H1 (cell line): ENCODE measurements around the gene KCNMA1. TPM values are rescaled to one million over a fixed set of nuclear protein-coding genes. Genes with fewer than 3 reads are reported as not detected.

Experiments
- CTCF ChIA-PET: fragments of 300-600 bp; sonication (Branson Sonifier 250); formaldehyde crosslinking; loops from one replicate; lab custom pipeline; 2021; ENCODE audit not compliant: partially characterized antibody; lab: Charles Lee
- POLR2A ChIA-PET: fragments of 300-600 bp; sonication (Branson Sonifier 250); formaldehyde crosslinking; loops from one replicate; lab custom pipeline; 2021; ENCODE audit warnings: inconsistent platforms; ENCODE audit not compliant: partially characterized antibody; lab: Charles Lee
- DNase-seq, 2 experiments: peaks; one replicate each; pipeline versions ENCODE4 v3.0.0 to v3.0.0-alpha.2; 2010 to 2022; ENCODE audit warnings: low spot score in 2 of 2, low read depth in 1 of 2, mixed read lengths in 1 of 2
- FAIRE-seq: peaks from 2 replicates; lab custom pipeline; 2011; peaks lifted over from hg19 to GRCh38; lab: Jason Lieb, UNC
- H2AFZ ChIP-seq: 2 replicates; pipeline ENCODE4 v1.8.1; 2012; ENCODE audit warnings: low read length, inconsistent platforms
- H2AK5ac ChIP-seq: 2 replicates; pipeline ENCODE4 v1.6.1; 2013; ENCODE audit warnings: low read depth, low read length
- H2BK120ac ChIP-seq: replicated peaks from 2 replicates; pipeline ENCODE3; 2013; ENCODE audit warnings: low read depth, low read length, inconsistent platforms
- H2BK12ac ChIP-seq: 2 replicates; pipeline ENCODE4 v1.6.1; 2013; ENCODE audit warnings: low read depth, low read length
- H2BK15ac ChIP-seq: 2 replicates; pipeline ENCODE4 v1.6.1; 2013; ENCODE audit warnings: low read length
- H2BK20ac ChIP-seq: 2 replicates; pipeline ENCODE4 v1.6.1; 2013; ENCODE audit warnings: low read length
- H2BK5ac ChIP-seq: 2 replicates; pipeline ENCODE4 v1.6.1; 2013; ENCODE audit warnings: low read depth, low read length
- H3K14ac ChIP-seq: 2 replicates; pipeline ENCODE4 v1.6.1; 2013; ENCODE audit warnings: inconsistent platforms; ENCODE audit not compliant: insufficient read length
- H3K18ac ChIP-seq: 2 replicates; pipeline ENCODE4 v1.6.1; 2013; ENCODE audit warnings: low read length; ENCODE audit errors: extremely low read depth
- H3K23ac ChIP-seq: 2 replicates; pipeline ENCODE4 v1.6.1; 2013; ENCODE audit warnings: inconsistent platforms; ENCODE audit not compliant: insufficient read length
- H3K23me2 ChIP-seq: 2 replicates; pipeline ENCODE4 v1.6.1; 2013; ENCODE audit warnings: low read depth, low read length
- H3K27ac ChIP-seq: 2 replicates; pipeline ENCODE4 v1.6.1; 2011; ENCODE audit warnings: low read depth, low read length, inconsistent platforms
- H3K27me3 ChIP-seq, 4 experiments: replicated peaks in 1 of 4; 1 replicate in 1 of 4; 2 replicates in 3 of 4; pipeline versions ENCODE4 v1.6.1 to v1.8.1; 2011 to 2013; ENCODE audit warnings: low read length in 3 of 4, mild to moderate bottlenecking in 3 of 4, inconsistent platforms in 2 of 4, mixed read lengths in 2 of 4, moderate library complexity in 1 of 4; ENCODE audit not compliant: control insufficient read depth in 3 of 4, insufficient read depth in 3 of 4; ENCODE audit errors: extremely low read depth in 1 of 4
- H3K36me3 ChIP-seq, 4 experiments: 2 replicates each; pipeline versions ENCODE4 v1.6.1 to v1.8.1; 2011 to 2013; ENCODE audit warnings: mild to moderate bottlenecking in 4 of 4, low read length in 3 of 4, moderate library complexity in 2 of 4, control low read depth in 1 of 4, inconsistent platforms in 1 of 4; ENCODE audit not compliant: insufficient read depth in 4 of 4, control insufficient read depth in 2 of 4
- H3K4ac ChIP-seq: replicated peaks from 2 replicates; pipeline ENCODE3; 2013; ENCODE audit warnings: low read length, low read depth, mixed read lengths, inconsistent platforms; ENCODE audit not compliant: insufficient read length
- H3K4me1 ChIP-seq, 4 experiments: replicated peaks in 1 of 4; 1 replicate in 1 of 4; 2 replicates in 3 of 4; pipeline versions ENCODE4 v1.6.1 to v1.8.1; 2011 to 2013; ENCODE audit warnings: low read length in 3 of 4, inconsistent platforms in 2 of 4, mixed read lengths in 1 of 4; ENCODE audit not compliant: insufficient read depth in 4 of 4, control insufficient read depth in 3 of 4
- H3K4me2 ChIP-seq, 2 experiments: 2 replicates each; pipeline versions ENCODE4 v1.6.1 to v1.8.1; 2011 to 2013; ENCODE audit warnings: low read depth in 2 of 2, low read length in 2 of 2, control low read depth in 1 of 2, inconsistent platforms in 1 of 2, mild to moderate bottlenecking in 1 of 2; ENCODE audit not compliant: insufficient read depth in 1 of 2
- H3K4me3 ChIP-seq, 4 experiments: fragments of 200-600, 300-600 bp in 1 of 4; sonication (generic), shearing (Covaris generic), sonication (Bioruptor Twin) in 1 of 4; 2 replicates each; pipeline versions ENCODE4 v1.5.1 to v1.8.1; 2011 to 2016; ENCODE audit warnings: low read length in 4 of 4, low read depth in 3 of 4, control low read depth in 2 of 4, inconsistent platforms in 2 of 4, mild to moderate bottlenecking in 2 of 4, mixed read lengths in 1 of 4, moderate library complexity in 1 of 4; ENCODE audit not compliant: insufficient read depth in 2 of 4; ENCODE audit errors: extremely low read depth in 1 of 4
- H3K56ac ChIP-seq: replicated peaks from 2 replicates; pipeline ENCODE3; 2013; ENCODE audit warnings: low read depth, mild to moderate bottlenecking, mixed read lengths, low read length, inconsistent platforms; ENCODE audit not compliant: insufficient read length
- H3K79me1 ChIP-seq: 2 replicates; pipeline ENCODE4 v1.6.1; 2013; ENCODE audit warnings: low read depth, low read length, control low read depth
- H3K79me2 ChIP-seq, 2 experiments: 2 replicates each; pipeline versions ENCODE4 v1.6.1 to v1.8.1; 2012 to 2013; ENCODE audit warnings: low read length in 2 of 2, mild to moderate bottlenecking in 2 of 2, inconsistent platforms in 1 of 2; ENCODE audit not compliant: insufficient read depth in 2 of 2, control insufficient read depth in 1 of 2
- H3K9ac ChIP-seq, 4 experiments: replicated peaks in 1 of 4; 1 replicate in 1 of 4; 2 replicates in 3 of 4; pipeline versions ENCODE4 v1.6.1 to v1.8.1; 2011 to 2013; ENCODE audit warnings: low read depth in 3 of 4, low read length in 3 of 4, control low read depth in 2 of 4, mild to moderate bottlenecking in 2 of 4, moderate library complexity in 2 of 4, inconsistent platforms in 1 of 4; ENCODE audit errors: extremely low read depth in 1 of 4
- H3K9me3 ChIP-seq, 2 experiments: 2 replicates each; pipeline versions ENCODE4 v1.6.1 to v1.8.1; 2012 to 2013; ENCODE audit warnings: mild to moderate bottlenecking in 2 of 2, moderate library complexity in 2 of 2, control low read depth in 1 of 2, inconsistent platforms in 1 of 2, low read depth in 1 of 2, low read length in 1 of 2, mixed read lengths in 1 of 2; ENCODE audit not compliant: insufficient read depth in 2 of 2
- H4K20me1 ChIP-seq, 2 experiments: replicated peaks in 1 of 2; 2 replicates each; pipeline versions ENCODE3 to v1.8.1; 2011 to 2013; ENCODE audit warnings: inconsistent platforms in 2 of 2, low read length in 2 of 2, mild to moderate bottlenecking in 1 of 2; ENCODE audit not compliant: insufficient read depth in 2 of 2, control insufficient read depth in 1 of 2
- H4K5ac ChIP-seq: 2 replicates; pipeline ENCODE4 v1.6.1; 2013; ENCODE audit warnings: low read length, low read depth, mixed read lengths, inconsistent platforms; ENCODE audit not compliant: insufficient read length
- H4K8ac ChIP-seq: 2 replicates; pipeline ENCODE4 v1.8.0; 2013; ENCODE audit warnings: mild to moderate bottlenecking, moderate library complexity, low read length, inconsistent platforms; ENCODE audit not compliant: insufficient read depth; ENCODE audit errors: extremely low read depth
- H4K91ac ChIP-seq: replicated peaks from 2 replicates; pipeline ENCODE3; 2013; ENCODE audit warnings: low read length, mixed read lengths, inconsistent platforms; ENCODE audit not compliant: insufficient read length
- BACH1 ChIP-seq: IDR thresholded peaks from 2 replicates; pipeline ENCODE4 v1.6.1; 2012; ENCODE audit warnings: low read length, improper control_type of control experiment
- CBX5 ChIP-seq: fragments of 300-800, 300-1000 bp; sonication (generic); IDR thresholded peaks from 2 replicates; pipeline ENCODE4 v1.7.1; 2016; ENCODE audit warnings: antibody characterized with exemption, low read length, low read depth
- GABPA ChIP-seq: IDR thresholded peaks from 2 replicates; pipeline ENCODE4 v1.6.1; 2011; ENCODE audit warnings: mild to moderate bottlenecking, low read length, moderate library complexity, borderline replicate concordance; ENCODE audit not compliant: insufficient read depth
- SIN3A ChIP-seq, 2 experiments: IDR thresholded peaks in 1 of 2; conservative IDR thresholded peaks in 1 of 2; 2 replicates each; pipeline ENCODE4 v1.6.1; 2011 to 2012; ENCODE audit warnings: low read length in 2 of 2, improper control_type of control experiment in 1 of 2, low read depth in 1 of 2, mild to moderate bottlenecking in 1 of 2
- TAF1 ChIP-seq: IDR thresholded peaks from 2 replicates; pipeline ENCODE4 v1.6.1; 2011; ENCODE audit warnings: mild to moderate bottlenecking, low read depth, low read length
- TCF12 ChIP-seq: IDR thresholded peaks from 2 replicates; pipeline ENCODE4 v1.6.1; 2011; ENCODE audit warnings: low read depth, mild to moderate bottlenecking, low read length
- USF2 ChIP-seq: IDR thresholded peaks from 2 replicates; pipeline ENCODE4 v1.6.1; 2011; ENCODE audit warnings: low read length, improper control_type of control experiment
- YY1 ChIP-seq: IDR thresholded peaks from 2 replicates; pipeline ENCODE4 v1.6.1; 2011; ENCODE audit warnings: low read depth, mild to moderate bottlenecking, low read length
- WGBS, 2 experiments: shearing (Covaris generic) in 1 of 2; methylation state at CpG; one replicate each; pipeline versions ENCODE4 v1.1.6 to v1.1.7; 2013 to 2015; ENCODE audit warnings: low lambda C conversion rate in 2 of 2, mixed read lengths in 2 of 2, inconsistent platforms in 1 of 2, low coverage in 1 of 2, missing lambda C conversion rate in 1 of 2; ENCODE audit not compliant: insufficient replicate concordance in 2 of 2, insufficient coverage in 1 of 2, insufficient read length in 1 of 2; ENCODE audit errors: extremely low coverage in 1 of 2, missing lambda C conversion rate in 1 of 2; 5-methylcytosine and 5-hydroxymethylcytosine counted together
- polyA plus RNA-seq, 7 experiments: library from polyadenylated mRNA; depleted of rRNA in 3 of 7; stranded (reverse) in 5 of 7; unstranded in 2 of 7; fragments of >200 nt in 5 of 7; fragments of 200-250 nt in 2 of 7; gene quantifications; 1 replicate in 5 of 7; 2 replicates in 1 of 7; 4 replicates in 1 of 7; pipeline versions ENCODE4 v1.2.1 to v1.2.3, GENCODE V29; 2011 to 2013; ENCODE audit warnings: missing spikeins in 2 of 7, mixed read lengths in 2 of 7
- total RNA-seq: library from RNA; stranded (reverse); fragmentation: NEBNext Ultra II Directional; extraction: Animal tissue kit (Norgen Biotek cat#: 25700); gene quantifications from 2 replicates; pipeline ENCODE4 v1.2.1, GENCODE V29; 2021
- TF ChIP-seq, protein P1 (sequence below): IDR thresholded peaks from 2 replicates; pipeline ENCODE4 v1.6.1; 2012; ENCODE audit warnings: inconsistent platforms

The KCNMA1 gene
- total and polyA plus RNA-seq, 2 of the 8 experiments (the other 6 are each of a cell fraction or from before 2014, with no cell fraction given) = 10.2 to 11.1 TPM

- no peaks in the 10 kb centered on the region for H4K20me1 ChIP-seq
- no peak overlapping the region for H3K23ac ChIP-seq
- DNase-seq (no peak), FAIRE-seq (no peak)
- no peak overlapping the region for H3K9ac ChIP-seq
- H3K4me3 ChIP-seq = no peak overlapping the region
- no peak overlapping the region for H2BK15ac ChIP-seq
- no peak overlapping the region for H3K27ac ChIP-seq
- H2BK20ac ChIP-seq = no peak overlapping the region
- CTCF ChIA-PET = interaction anchor here (0.7 to 1.1 kb wide), 4 partner anchors 17 to 163 kb away, joined by 3 to 7 read pairs (median 3); no protein-coding TSS in a partner anchor
- H3K36me3 ChIP-seq = no peaks in the 10 kb centered on the region
- no peak overlapping the region for H4K91ac ChIP-seq
- H2BK5ac ChIP-seq = no peak overlapping the region
- no peak overlapping the region for H2BK120ac ChIP-seq
- no peaks in the 10 kb centered on the region for H3K79me1 ChIP-seq
- H3K23me2 ChIP-seq = peaks cover 3% of the 10 kb centered on the region; the same call in 1 of the 2 replicates
- no peak overlapping the region for H3K56ac ChIP-seq
- no peak overlapping the region for H2BK12ac ChIP-seq
- no peak overlapping the region for H2AK5ac ChIP-seq
- 87% methylated on average over 4 of the region's 4 CpGs; no CpG with 5 or more reads in 1 of the 2 experiments for WGBS, 2 experiments
- POLR2A ChIA-PET = no interaction called here
- no peak overlapping the region for H3K4me2 ChIP-seq
- H3K18ac ChIP-seq = no peak overlapping the region
- H3K14ac ChIP-seq = no peak overlapping the region
- no peak for TF ChIP-seq CBX5
- no peak for TF ChIP-seq GABPA
- TF ChIP-seq TAF1 = no peak
- TF ChIP-seq BACH1 = no peak
- no peak for TF ChIP-seq SIN3A (conservative IDR thresholded peaks at IDR 0.05 in 1 of 2, IDR thresholded peaks at IDR 0.05 in 1 of 2; ENCODE audit: low read depth in 1 of 2, low read length in 2 of 2)
- no peak for TF ChIP-seq USF2
- no peak for TF ChIP-seq TCF12
- TF ChIP-seq YY1 = no peak
- TF ChIP-seq, protein P1, sequence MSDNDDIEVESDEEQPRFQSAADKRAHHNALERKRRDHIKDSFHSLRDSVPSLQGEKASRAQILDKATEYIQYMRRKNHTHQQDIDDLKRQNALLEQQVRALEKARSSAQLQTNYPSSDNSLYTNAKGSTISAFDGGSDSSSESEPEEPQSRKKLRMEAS = no peak
- H4K5ac ChIP-seq = no peak overlapping the region
- H3K9me3 ChIP-seq = no peaks in the 10 kb centered on the region
- no peaks in the 10 kb centered on the region for H3K27me3 ChIP-seq
- no peak overlapping the region for H2AFZ ChIP-seq
- no peaks in the 10 kb centered on the region for H3K4me1 ChIP-seq
- no peaks in the 10 kb centered on the region for H3K79me2 ChIP-seq
- no peak overlapping the region for H3K4ac ChIP-seq
- no peak overlapping the region for H4K8ac ChIP-seq
Observed at GRCh38 chr10:77478247-77478961, 159.2 kb downstream of the KCNMA1 start.
